SK-N-SH treated with all-trans-retinoic acid at 6 μM for 48 hours (cell line): ENCODE data around the gene PURA.

Experiments used
- ATAC-seq: fragments of 200-7000 bp; cut with Tn5 transposase; 3 replicates; pipeline ENCODE4 v1.9.1; 2020; ENCODE audit warnings: mild to moderate bottlenecking, moderate library complexity
- ARNTL ChIP-seq: fragments of 450-650 bp; formaldehyde crosslinking; IDR thresholded peaks from 2 replicates; pipeline ENCODE4 v1.5.0; 2020; ENCODE audit warnings: low read depth, mild to moderate bottlenecking, moderate library complexity, borderline replicate concordance
- BACH2 ChIP-seq: fragments of 250-450 bp; sonication (Bioruptor Pico); IDR thresholded peaks from 2 replicates; pipeline ENCODE4 v1.9.0; 2021; ENCODE audit warnings: mild to moderate bottlenecking, borderline replicate concordance
- CSDC2 ChIP-seq: fragments of 250-450 bp; sonication (Bioruptor Pico); IDR thresholded peaks from 2 replicates; pipeline ENCODE4 v1.5.0; 2020; ENCODE audit warnings: mild to moderate bottlenecking, moderate library complexity
- ESRRG ChIP-seq: fragments of 250-450 bp; sonication (Bioruptor Pico); IDR thresholded peaks from 2 replicates; pipeline ENCODE4 v1.6.1; 2021; ENCODE audit warnings: mild to moderate bottlenecking
- GLIS3 ChIP-seq: fragments of 250-450 bp; sonication (Bioruptor Pico); IDR thresholded peaks from 2 replicates; pipeline ENCODE4 v1.5.0; 2020; ENCODE audit warnings: mild to moderate bottlenecking, moderate library complexity
- ISL1 ChIP-seq: fragments of 250-450 bp; sonication (Bioruptor Pico); IDR thresholded peaks from 2 replicates; pipeline ENCODE4 v2.1.2; 2022; ENCODE audit warnings: mild to moderate bottlenecking, moderate library complexity
- OSR1 ChIP-seq: fragments of 250-450 bp; sonication (Bioruptor Pico); IDR thresholded peaks from 2 replicates; pipeline ENCODE4 v1.8.0; 2022; ENCODE audit warnings: moderate library complexity, mild to moderate bottlenecking, inconsistent platforms
- PATZ1 ChIP-seq: fragments of 250-450 bp; sonication (Bioruptor Pico); IDR thresholded peaks from 2 replicates; pipeline ENCODE4 v1.8.0; 2020; ENCODE audit warnings: mild to moderate bottlenecking, moderate library complexity, borderline replicate concordance
- POU6F1 ChIP-seq: fragments of 250-450 bp; sonication (Bioruptor Pico); IDR thresholded peaks from 2 replicates; pipeline ENCODE4 v1.8.0; 2021; ENCODE audit warnings: low read depth, mild to moderate bottlenecking, moderate library complexity, borderline replicate concordance
- RARB ChIP-seq: fragments of 250-450 bp; sonication (Bioruptor Pico); IDR thresholded peaks from 2 replicates; pipeline ENCODE4 v1.8.0; 2021; ENCODE audit warnings: mild to moderate bottlenecking, moderate library complexity
- SNAI2 ChIP-seq: fragments of 250-450 bp; sonication (Bioruptor Pico); IDR thresholded peaks from 2 replicates; pipeline ENCODE4 v1.5.0; 2020; ENCODE audit warnings: mild to moderate bottlenecking, moderate library complexity
- TCF4 ChIP-seq: fragments of 250-450 bp; sonication (Bioruptor Pico); IDR thresholded peaks from 2 replicates; pipeline ENCODE4 v1.8.0; 2021; ENCODE audit warnings: mild to moderate bottlenecking, moderate library complexity, borderline replicate concordance
- ZC3H10 ChIP-seq: fragments of 250-450 bp; sonication (Bioruptor Pico); IDR thresholded peaks from 2 replicates; pipeline ENCODE4 v1.5.1; 2021; ENCODE audit warnings: mild to moderate bottlenecking, moderate library complexity
- ZFP3 ChIP-seq: fragments of 250-450 bp; sonication (Bioruptor Pico); IDR thresholded peaks from 2 replicates; pipeline ENCODE4 v1.5.0; 2020; ENCODE audit warnings: mild to moderate bottlenecking, moderate library complexity
- ZFP30 ChIP-seq: fragments of 450-650 bp; formaldehyde crosslinking; IDR thresholded peaks from 2 replicates; pipeline ENCODE4 v1.5.0; 2022; ENCODE audit warnings: mild to moderate bottlenecking, moderate library complexity
- ZNF565 ChIP-seq: fragments of 450-650 bp; formaldehyde crosslinking; conservative IDR thresholded peaks from 2 replicates; pipeline ENCODE4 v1.5.0; 2020; ENCODE audit warnings: low read depth, mild to moderate bottlenecking, moderate library complexity
- ZNF70 ChIP-seq: fragments of 450-650 bp; formaldehyde crosslinking; IDR thresholded peaks from 2 replicates; pipeline ENCODE4 v1.5.0; 2020; ENCODE audit warnings: mild to moderate bottlenecking, moderate library complexity
- ZNF8 ChIP-seq: fragments of 450-650 bp; formaldehyde crosslinking; IDR thresholded peaks from 2 replicates; pipeline ENCODE4 v1.5.0; 2020; ENCODE audit warnings: mild to moderate bottlenecking, moderate library complexity
- TF ChIP-seq, protein P1 (sequence below): fragments of 250-450 bp; sonication (Bioruptor Pico); IDR thresholded peaks from 2 replicates; pipeline ENCODE4 v1.5.0; 2020; ENCODE audit warnings: mild to moderate bottlenecking, moderate library complexity
- TF ChIP-seq, protein P2 (sequence below): fragments of 250-450 bp; sonication (Bioruptor Pico); IDR thresholded peaks from 2 replicates; pipeline ENCODE4 v1.5.1; 2021; ENCODE audit warnings: mild to moderate bottlenecking, moderate library complexity
- TF ChIP-seq, protein P3 (sequence below): fragments of 250-450 bp; sonication (Bioruptor Pico); IDR thresholded peaks from 2 replicates; pipeline ENCODE4 v1.5.1; 2020; ENCODE audit warnings: low read depth, mild to moderate bottlenecking, moderate library complexity

The PURA gene

DNA sequence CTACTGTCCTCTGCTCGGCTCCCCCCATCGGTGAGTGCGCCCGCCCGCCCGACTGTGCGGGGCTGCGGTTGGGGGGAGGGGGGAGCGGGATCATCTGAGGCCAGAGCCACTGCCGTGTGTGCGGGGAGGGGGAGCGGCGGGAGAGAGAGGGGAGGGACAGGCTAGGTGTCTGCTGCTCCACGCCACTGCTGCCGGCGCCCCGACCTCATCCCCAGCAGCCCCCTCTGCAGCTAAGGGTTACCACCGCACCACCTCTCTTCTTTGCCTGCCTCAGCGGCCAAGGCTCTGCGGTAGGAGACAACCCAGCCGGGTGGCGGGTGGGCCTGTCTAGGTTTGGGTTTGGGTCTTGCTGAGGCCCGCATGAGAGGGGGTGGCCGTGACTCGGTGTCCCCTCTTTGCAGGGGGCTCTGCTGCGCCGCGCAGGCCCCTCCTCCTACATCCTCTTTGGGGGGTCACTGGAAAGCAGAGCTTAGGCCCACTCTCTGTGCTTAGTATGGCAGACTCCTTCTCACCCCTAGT is 670 bp upstream of the PURA start:
- peak; percentile 27 for ATAC-seq
- no peak for TF ChIP-seq ISL1

DNA sequence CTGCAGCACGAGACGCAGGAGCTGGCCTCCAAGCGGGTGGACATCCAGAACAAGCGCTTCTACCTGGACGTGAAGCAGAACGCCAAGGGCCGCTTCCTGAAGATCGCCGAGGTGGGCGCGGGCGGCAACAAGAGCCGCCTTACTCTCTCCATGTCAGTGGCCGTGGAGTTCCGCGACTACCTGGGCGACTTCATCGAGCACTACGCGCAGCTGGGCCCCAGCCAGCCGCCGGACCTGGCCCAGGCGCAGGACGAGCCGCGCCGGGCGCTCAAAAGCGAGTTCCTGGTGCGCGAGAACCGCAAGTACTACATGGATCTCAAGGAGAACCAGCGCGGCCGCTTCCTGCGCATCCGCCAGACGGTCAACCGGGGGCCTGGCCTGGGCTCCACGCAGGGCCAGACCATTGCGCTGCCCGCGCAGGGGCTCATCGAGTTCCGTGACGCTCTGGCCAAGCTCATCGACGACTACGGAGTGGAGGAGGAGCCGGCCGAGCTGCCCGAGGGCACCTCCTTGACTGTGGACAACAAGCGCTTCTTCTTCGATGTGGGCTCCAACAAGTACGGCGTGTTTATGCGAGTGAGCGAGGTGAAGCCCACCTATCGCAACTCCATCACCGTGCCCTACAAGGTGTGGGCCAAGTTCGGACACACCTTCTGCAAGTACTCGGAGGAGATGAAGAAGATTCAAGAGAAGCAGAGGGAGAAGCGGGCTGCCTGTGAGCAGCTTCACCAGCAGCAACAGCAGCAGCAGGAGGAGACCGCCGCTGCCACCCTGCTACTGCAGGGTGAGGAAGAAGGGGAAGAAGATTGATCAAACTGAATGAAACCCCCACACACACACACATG is 654 bp downstream of the PURA start:
- TF ChIP-seq TCF4 (CRISPR knock-in tag) (no peak), POU6F1 (CRISPR knock-in tag) (no peak; the same call in 1 of the 2 replicates), ZFP30 (CRISPR knock-in tag) (no peak), GLIS3 (CRISPR knock-in tag) (no peak), ARNTL (CRISPR knock-in tag) (no peak), OSR1 (CRISPR knock-in tag) (no peak), PATZ1 (no peak), CSDC2 (CRISPR knock-in tag) (no peak), SNAI2 (no peak), ZFP3 (CRISPR knock-in tag) (no peak), ZNF565 (CRISPR knock-in tag) (no peak), ZC3H10 (CRISPR knock-in tag) (no peak), ZNF8 (CRISPR knock-in tag) (no peak), ESRRG (CRISPR knock-in tag) (no peak), RARB (CRISPR knock-in tag) (no peak), BACH2 (no peak)
- TF ChIP-seq, protein P1, sequence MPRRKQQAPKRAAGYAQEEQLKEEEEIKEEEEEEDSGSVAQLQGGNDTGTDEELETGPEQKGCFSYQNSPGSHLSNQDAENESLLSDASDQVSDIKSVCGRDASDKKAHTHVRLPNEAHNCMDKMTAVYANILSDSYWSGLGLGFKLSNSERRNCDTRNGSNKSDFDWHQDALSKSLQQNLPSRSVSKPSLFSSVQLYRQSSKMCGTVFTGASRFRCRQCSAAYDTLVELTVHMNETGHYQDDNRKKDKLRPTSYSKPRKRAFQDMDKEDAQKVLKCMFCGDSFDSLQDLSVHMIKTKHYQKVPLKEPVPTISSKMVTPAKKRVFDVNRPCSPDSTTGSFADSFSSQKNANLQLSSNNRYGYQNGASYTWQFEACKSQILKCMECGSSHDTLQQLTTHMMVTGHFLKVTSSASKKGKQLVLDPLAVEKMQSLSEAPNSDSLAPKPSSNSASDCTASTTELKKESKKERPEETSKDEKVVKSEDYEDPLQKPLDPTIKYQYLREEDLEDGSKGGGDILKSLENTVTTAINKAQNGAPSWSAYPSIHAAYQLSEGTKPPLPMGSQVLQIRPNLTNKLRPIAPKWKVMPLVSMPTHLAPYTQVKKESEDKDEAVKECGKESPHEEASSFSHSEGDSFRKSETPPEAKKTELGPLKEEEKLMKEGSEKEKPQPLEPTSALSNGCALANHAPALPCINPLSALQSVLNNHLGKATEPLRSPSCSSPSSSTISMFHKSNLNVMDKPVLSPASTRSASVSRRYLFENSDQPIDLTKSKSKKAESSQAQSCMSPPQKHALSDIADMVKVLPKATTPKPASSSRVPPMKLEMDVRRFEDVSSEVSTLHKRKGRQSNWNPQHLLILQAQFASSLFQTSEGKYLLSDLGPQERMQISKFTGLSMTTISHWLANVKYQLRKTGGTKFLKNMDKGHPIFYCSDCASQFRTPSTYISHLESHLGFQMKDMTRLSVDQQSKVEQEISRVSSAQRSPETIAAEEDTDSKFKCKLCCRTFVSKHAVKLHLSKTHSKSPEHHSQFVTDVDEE (CRISPR knock-in tag), result no peak
- TF ChIP-seq, protein P2, sequence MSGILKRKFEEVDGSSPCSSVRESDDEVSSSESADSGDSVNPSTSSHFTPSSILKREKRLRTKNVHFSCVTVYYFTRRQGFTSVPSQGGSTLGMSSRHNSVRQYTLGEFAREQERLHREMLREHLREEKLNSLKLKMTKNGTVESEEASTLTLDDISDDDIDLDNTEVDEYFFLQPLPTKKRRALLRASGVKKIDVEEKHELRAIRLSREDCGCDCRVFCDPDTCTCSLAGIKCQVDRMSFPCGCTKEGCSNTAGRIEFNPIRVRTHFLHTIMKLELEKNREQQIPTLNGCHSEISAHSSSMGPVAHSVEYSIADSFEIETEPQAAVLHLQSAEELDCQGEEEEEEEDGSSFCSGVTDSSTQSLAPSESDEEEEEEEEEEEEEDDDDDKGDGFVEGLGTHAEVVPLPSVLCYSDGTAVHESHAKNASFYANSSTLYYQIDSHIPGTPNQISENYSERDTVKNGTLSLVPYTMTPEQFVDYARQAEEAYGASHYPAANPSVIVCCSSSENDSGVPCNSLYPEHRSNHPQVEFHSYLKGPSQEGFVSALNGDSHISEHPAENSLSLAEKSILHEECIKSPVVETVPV (CRISPR knock-in tag), result no peak
- TF ChIP-seq, protein P3, sequence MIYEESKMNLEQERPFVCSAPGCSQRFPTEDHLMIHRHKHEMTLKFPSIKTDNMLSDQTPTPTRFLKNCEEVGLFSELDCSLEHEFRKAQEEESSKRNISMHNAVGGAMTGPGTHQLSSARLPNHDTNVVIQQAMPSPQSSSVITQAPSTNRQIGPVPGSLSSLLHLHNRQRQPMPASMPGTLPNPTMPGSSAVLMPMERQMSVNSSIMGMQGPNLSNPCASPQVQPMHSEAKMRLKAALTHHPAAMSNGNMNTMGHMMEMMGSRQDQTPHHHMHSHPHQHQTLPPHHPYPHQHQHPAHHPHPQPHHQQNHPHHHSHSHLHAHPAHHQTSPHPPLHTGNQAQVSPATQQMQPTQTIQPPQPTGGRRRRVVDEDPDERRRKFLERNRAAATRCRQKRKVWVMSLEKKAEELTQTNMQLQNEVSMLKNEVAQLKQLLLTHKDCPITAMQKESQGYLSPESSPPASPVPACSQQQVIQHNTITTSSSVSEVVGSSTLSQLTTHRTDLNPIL, result no peak
- ATAC-seq, result peak; percentile 54

- ATAC-seq, result no peak
- no peak for TF ChIP-seq ISL1
- TF ChIP-seq CSDC2 (CRISPR knock-in tag), result no peak
- TF ChIP-seq BACH2, result no peak
- no peak for TF ChIP-seq ZNF70 (CRISPR knock-in tag)
- TF ChIP-seq ARNTL (CRISPR knock-in tag), result no peak
- TF ChIP-seq, protein P1 (CRISPR knock-in tag), result no peak
- TF ChIP-seq OSR1 (CRISPR knock-in tag), result no peak
- TF ChIP-seq RARB (CRISPR knock-in tag), result no peak
- TF ChIP-seq PATZ1, result no peak
- TF ChIP-seq ZNF8 (CRISPR knock-in tag), result no peak
- no peak for TF ChIP-seq ZNF565 (CRISPR knock-in tag)
- TF ChIP-seq GLIS3 (CRISPR knock-in tag), result no peak
These were observed 1.2 kb downstream of the PURA start for GRCh38 chr5:140115186-140115500.
